H1 (cell line): ENCODE measurements around the gene LTBR. TPM values are rescaled to one million over a fixed set of nuclear protein-coding genes. Genes with fewer than 3 reads are reported as not detected.

Experiments used
- BACH1 ChIP-seq: IDR thresholded peaks from 2 replicates; pipeline ENCODE4 v1.6.1; 2012; ENCODE audit warnings: low read length, improper control_type of control experiment
- CBX5 ChIP-seq: fragments of 300-800, 300-1000 bp; sonication (generic); IDR thresholded peaks from 2 replicates; pipeline ENCODE4 v1.7.1; 2016; ENCODE audit warnings: antibody characterized with exemption, low read length, low read depth
- SIN3A ChIP-seq, 2 experiments: IDR thresholded peaks in 1 of 2; conservative IDR thresholded peaks in 1 of 2; 2 replicates each; pipeline ENCODE4 v1.6.1; 2011 to 2012; ENCODE audit warnings: low read length in 2 of 2, improper control_type of control experiment in 1 of 2, low read depth in 1 of 2, mild to moderate bottlenecking in 1 of 2
- SP2 ChIP-seq: IDR thresholded peaks from 2 replicates; pipeline ENCODE4 v1.6.1; 2012; ENCODE audit warnings: mild to moderate bottlenecking, low read length, inconsistent platforms
- SP4 ChIP-seq: IDR thresholded peaks from 2 replicates; pipeline ENCODE4 v1.6.1; 2012; ENCODE audit warnings: low read length, inconsistent platforms
- polyA plus RNA-seq, 7 experiments: library from polyadenylated mRNA; depleted of rRNA in 3 of 7; stranded (reverse) in 5 of 7; unstranded in 2 of 7; fragments of >200 nt in 5 of 7; fragments of 200-250 nt in 2 of 7; gene quantifications; 1 replicate in 5 of 7; 2 replicates in 1 of 7; 4 replicates in 1 of 7; pipeline versions ENCODE4 v1.2.1 to v1.2.3, GENCODE V29; 2011 to 2013; ENCODE audit warnings: missing spikeins in 2 of 7, mixed read lengths in 2 of 7
- total RNA-seq: library from RNA; stranded (reverse); fragmentation: NEBNext Ultra II Directional; extraction: Animal tissue kit (Norgen Biotek cat#: 25700); gene quantifications from 2 replicates; pipeline ENCODE4 v1.2.1, GENCODE V29; 2021
- TF ChIP-seq, protein P1 (sequence below): fragments of 300-600 bp; sonication (generic); IDR thresholded peaks from 2 replicates; pipeline ENCODE4 v1.7.1; 2012; ENCODE audit warnings: low read length, moderate library complexity, mild to moderate bottlenecking, inconsistent platforms; ENCODE audit not compliant: insufficient replicate concordance
- TF ChIP-seq, protein P2 (sequence below): IDR thresholded peaks from 2 replicates; pipeline ENCODE4 v1.6.1; 2012; ENCODE audit warnings: inconsistent platforms

The LTBR gene
- total and polyA plus RNA-seq, 2 of the 8 experiments (the other 6 are each of a cell fraction or from before 2014, with no cell fraction given): 5.1 to 6.3 TPM

DNA sequence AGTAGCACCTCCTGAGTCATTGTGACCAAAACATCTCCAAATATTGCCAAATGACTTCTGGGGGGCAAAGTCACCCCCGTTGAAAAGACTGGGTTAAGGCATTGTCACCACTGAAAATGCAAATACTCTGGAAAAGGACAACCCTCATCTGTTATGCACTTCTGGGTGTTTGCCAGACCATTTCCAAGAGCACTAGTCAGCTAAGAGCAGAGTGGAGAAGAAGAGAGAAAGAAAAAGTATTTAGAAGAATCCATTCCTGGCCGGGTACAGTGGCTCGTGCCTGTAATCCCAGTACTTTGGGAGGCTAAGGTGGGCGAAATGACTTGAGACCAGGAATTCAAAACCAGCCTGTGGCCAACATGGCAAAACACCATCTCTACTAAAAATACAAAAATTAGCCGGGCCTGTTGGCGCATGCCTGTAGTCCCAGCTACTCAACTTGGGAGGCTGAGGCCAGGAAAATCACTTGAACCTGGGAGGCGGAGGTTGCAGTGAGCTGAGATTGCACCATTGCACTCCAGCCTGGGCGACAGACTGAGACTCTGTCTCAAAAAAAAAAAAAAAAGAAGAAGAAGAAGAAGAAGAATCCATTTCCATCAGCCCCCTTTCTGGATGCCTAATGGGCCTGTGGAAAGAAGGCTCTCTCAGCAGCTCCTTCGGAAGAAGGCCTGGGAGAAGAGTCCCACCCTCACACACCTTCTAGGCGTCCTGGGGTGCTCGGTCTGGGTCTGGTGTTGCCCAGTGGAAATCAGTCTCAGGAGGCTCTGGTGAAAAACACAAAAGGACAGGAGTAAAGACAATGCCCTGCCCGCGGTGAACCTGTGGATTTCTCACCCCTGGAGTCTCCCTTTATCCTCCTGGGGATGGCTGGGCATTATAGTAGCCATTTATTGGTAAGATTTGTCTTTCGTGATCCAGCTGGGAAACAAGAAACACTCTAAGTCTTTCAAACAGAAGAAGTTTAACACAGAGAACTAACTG, 3.5 kb upstream of the LTBR start (continued):
- no peak for TF ChIP-seq SP4
- TF ChIP-seq, protein P1, sequence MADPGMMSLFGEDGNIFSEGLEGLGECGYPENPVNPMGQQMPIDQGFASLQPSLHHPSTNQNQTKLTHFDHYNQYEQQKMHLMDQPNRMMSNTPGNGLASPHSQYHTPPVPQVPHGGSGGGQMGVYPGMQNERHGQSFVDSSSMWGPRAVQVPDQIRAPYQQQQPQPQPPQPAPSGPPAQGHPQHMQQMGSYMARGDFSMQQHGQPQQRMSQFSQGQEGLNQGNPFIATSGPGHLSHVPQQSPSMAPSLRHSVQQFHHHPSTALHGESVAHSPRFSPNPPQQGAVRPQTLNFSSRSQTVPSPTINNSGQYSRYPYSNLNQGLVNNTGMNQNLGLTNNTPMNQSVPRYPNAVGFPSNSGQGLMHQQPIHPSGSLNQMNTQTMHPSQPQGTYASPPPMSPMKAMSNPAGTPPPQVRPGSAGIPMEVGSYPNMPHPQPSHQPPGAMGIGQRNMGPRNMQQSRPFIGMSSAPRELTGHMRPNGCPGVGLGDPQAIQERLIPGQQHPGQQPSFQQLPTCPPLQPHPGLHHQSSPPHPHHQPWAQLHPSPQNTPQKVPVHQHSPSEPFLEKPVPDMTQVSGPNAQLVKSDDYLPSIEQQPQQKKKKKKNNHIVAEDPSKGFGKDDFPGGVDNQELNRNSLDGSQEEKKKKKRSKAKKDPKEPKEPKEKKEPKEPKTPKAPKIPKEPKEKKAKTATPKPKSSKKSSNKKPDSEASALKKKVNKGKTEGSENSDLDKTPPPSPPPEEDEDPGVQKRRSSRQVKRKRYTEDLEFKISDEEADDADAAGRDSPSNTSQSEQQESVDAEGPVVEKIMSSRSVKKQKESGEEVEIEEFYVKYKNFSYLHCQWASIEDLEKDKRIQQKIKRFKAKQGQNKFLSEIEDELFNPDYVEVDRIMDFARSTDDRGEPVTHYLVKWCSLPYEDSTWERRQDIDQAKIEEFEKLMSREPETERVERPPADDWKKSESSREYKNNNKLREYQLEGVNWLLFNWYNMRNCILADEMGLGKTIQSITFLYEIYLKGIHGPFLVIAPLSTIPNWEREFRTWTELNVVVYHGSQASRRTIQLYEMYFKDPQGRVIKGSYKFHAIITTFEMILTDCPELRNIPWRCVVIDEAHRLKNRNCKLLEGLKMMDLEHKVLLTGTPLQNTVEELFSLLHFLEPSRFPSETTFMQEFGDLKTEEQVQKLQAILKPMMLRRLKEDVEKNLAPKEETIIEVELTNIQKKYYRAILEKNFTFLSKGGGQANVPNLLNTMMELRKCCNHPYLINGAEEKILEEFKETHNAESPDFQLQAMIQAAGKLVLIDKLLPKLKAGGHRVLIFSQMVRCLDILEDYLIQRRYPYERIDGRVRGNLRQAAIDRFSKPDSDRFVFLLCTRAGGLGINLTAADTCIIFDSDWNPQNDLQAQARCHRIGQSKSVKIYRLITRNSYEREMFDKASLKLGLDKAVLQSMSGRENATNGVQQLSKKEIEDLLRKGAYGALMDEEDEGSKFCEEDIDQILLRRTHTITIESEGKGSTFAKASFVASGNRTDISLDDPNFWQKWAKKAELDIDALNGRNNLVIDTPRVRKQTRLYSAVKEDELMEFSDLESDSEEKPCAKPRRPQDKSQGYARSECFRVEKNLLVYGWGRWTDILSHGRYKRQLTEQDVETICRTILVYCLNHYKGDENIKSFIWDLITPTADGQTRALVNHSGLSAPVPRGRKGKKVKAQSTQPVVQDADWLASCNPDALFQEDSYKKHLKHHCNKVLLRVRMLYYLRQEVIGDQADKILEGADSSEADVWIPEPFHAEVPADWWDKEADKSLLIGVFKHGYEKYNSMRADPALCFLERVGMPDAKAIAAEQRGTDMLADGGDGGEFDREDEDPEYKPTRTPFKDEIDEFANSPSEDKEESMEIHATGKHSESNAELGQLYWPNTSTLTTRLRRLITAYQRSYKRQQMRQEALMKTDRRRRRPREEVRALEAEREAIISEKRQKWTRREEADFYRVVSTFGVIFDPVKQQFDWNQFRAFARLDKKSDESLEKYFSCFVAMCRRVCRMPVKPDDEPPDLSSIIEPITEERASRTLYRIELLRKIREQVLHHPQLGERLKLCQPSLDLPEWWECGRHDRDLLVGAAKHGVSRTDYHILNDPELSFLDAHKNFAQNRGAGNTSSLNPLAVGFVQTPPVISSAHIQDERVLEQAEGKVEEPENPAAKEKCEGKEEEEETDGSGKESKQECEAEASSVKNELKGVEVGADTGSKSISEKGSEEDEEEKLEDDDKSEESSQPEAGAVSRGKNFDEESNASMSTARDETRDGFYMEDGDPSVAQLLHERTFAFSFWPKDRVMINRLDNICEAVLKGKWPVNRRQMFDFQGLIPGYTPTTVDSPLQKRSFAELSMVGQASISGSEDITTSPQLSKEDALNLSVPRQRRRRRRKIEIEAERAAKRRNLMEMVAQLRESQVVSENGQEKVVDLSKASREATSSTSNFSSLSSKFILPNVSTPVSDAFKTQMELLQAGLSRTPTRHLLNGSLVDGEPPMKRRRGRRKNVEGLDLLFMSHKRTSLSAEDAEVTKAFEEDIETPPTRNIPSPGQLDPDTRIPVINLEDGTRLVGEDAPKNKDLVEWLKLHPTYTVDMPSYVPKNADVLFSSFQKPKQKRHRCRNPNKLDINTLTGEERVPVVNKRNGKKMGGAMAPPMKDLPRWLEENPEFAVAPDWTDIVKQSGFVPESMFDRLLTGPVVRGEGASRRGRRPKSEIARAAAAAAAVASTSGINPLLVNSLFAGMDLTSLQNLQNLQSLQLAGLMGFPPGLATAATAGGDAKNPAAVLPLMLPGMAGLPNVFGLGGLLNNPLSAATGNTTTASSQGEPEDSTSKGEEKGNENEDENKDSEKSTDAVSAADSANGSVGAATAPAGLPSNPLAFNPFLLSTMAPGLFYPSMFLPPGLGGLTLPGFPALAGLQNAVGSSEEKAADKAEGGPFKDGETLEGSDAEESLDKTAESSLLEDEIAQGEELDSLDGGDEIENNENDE: no peak
- TF ChIP-seq, protein P2, sequence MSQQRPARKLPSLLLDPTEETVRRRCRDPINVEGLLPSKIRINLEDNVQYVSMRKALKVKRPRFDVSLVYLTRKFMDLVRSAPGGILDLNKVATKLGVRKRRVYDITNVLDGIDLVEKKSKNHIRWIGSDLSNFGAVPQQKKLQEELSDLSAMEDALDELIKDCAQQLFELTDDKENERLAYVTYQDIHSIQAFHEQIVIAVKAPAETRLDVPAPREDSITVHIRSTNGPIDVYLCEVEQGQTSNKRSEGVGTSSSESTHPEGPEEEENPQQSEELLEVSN: no peak
- TF ChIP-seq SIN3A (conservative IDR thresholded peaks at IDR 0.05 in 1 of 2, IDR thresholded peaks at IDR 0.05 in 1 of 2; ENCODE audit: low read depth in 1 of 2, low read length in 2 of 2): no peak
- TF ChIP-seq CBX5: no peak
- no peak for TF ChIP-seq SP2
- TF ChIP-seq BACH1: no peak
